HG03045 (cell line): ENCODE data around the gene C1QTNF6.
"Not testable (repeated sequence)": the region's sequence is repeated elsewhere in the genome, so short reads cannot be mapped to it uniquely, and the experiment has no call there.

Experiments
- ATAC-seq: cut with Tn5 transposase; IDR thresholded peaks from one replicate; pipeline ENCODE4 v1.9.1; 2021; ENCODE audit warnings: mild to moderate bottlenecking, moderate library complexity; ENCODE audit not compliant: unreplicated experiment

The C1QTNF6 gene

GRCh38 chr22:37208401-37209139 is 20.5 kb upstream of the C1QTNF6 start:
- no peak for ATAC-seq

DNA sequence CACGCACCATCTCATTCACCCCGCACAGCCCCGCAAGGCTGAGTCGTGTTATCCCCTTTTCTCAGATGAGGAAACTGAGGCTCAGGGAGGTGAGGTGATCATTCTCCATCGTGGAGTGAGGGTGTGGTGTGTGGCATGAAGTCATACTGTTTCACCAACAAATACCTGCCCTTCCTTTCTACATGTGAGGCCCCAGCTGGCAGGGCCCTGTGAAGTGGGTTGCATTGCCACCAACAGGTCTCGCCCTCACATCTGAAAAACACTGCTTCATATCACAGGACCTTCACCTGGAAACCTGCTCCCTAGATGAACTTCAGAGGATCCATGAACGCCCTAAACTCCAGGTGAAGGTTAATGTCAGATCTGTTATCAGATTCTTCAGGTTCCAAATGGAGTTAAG is 19.9 kb upstream of the C1QTNF6 start:
- no peak for ATAC-seq

GRCh38 chr22:37206841-37207821 is 19.1 kb upstream of the C1QTNF6 start:
- no peak for ATAC-seq

- no peak for ATAC-seq
Measured at GRCh38 chr22:37206118-37206840, 18.2 kb upstream of the C1QTNF6 start.

DNA sequence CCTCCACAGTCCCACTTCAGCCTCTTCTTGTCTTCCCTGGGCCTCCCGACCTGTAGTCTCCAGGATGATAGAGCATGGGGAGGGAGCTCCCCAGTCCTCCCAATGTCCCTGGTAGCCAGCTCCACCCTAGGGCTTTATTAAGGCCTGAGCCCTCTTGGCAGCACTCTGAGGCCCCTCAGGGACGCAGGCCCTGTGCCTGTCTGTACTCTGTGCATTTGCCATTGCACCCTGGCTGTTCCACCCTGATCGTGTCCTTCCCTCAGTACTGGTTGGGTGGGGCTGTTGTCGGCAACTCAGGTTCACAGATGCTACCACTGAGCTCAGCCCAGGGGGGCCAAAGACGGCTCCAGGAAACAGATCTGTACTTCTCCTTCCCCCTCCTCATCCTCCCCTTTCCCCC is 17.0 kb upstream of the C1QTNF6 start:
- no peak for ATAC-seq

DNA sequence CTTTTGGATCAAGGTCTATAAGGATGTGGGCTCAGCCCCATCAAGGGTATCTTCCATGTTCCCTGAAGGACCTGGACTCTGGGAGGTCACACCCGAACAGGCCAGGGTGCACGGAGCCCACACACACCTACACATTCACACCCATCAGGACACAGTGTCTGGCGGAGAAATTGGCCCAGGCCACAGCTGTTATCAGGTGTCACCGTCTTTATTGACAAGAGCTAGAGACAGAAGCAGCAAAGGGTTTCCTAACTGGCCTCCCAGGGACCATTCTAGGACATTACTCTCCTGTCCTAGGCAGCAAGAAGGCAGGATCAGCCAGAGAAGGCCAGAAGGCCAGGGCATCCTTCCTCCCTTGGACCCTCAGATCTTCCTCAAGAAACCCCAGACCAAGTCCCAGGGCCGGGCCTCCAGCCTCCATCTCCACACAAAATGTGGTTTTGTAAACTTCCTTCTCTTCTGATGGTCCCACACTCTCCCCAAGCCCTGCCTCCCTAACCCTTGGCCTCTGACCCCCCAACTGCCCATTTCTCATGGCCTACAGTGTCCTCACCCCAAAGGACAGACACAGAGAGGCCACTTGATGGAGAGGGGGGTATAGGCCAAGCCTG is 16.1 kb upstream of the C1QTNF6 start:
- no peak for ATAC-seq

DNA sequence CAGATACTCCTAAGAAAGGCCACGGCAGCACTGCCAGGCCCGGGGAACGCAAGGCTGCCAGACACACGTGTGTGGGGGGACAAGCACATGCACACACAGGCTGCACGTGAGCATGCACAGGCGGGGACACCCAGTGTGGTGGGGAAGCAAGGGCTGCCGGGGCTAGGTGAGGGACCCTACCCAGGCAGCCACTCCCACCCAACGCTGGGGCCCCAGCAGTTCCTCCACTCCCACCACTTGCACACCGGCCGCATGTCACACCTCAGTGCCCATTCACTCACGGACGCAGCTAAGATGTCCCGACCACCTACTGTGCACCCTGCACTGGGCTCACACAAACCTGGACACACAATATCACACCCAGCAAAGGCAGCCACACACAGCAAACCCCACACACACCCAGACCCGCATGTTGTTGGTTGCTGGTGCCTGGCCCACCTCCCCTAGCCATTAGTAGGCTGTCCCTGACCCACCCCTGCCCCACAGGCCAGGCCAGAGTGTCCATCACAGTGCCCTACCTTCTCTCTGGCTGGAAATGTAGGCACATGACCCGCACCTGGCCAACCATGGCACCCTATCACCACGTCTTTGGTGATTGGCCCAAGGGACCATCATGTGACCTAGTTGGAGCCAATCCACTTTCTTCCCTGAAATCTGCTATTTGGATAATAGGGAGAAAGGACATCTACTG is 15.5 kb upstream of the C1QTNF6 start:
- no peak for ATAC-seq

DNA sequence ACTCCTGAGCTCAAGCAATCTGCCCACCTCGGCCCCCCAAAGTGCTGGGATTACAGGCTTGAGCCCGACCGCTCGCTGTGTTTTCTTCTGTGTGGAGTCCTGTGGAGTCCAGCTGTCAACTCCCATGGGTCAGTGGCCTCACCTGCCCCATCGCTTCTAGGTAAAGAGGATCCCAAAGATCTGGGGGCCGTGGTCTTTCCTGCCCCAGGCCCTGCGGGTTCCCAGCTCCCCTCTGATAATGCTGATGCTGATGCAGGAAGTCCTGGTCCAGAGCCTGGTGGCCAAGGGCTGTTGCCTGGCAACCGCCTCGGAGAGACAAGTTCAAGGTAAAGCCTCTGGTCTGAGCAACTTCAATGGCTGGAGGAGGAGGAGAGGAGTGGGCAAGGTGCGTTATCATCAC is 14.7 kb upstream of the C1QTNF6 start:
- ATAC-seq, result no peak

- ATAC-seq, result no peak
Measured at GRCh38 chr22:37202001-37202555, 14.0 kb upstream of the C1QTNF6 start.

DNA sequence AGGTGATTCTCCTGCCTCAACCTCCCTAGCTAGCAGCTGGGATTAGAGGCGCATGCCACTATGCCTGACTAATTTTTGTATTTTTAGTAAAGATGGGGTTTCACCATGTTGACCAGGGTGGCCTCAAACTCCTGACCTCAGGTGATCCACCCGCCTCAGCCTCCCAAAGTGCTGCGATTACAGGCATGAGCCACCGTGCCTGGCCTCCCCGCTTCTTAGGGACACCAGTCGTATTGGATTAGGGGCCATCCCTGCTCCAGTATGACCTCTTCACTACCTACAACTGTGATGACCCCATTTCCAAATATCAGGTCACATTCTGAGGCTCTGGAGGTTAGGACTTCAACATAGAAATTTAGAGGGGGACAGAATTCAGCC is 13.4 kb upstream of the C1QTNF6 start:
- ATAC-seq, result not testable (repeated sequence)

DNA sequence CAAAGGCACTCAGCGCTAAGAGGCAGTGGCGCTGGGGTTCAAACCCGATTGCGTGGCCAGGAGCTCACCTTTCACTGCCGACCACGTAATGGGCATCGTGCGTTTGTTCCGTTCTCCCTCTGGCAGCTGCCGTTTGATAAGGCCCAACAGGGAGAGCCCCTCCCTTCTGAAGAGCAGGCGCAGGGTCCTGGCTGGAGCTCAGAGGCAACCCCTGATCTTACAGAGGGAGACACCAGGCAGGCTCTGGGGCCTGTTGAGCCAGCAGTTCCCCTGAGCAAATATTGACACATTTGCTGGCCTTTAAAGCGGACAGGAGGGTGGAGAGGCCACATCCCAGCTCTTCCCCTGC is 11.7 kb upstream of the C1QTNF6 start:
- ATAC-seq, result peak; percentile 3

DNA sequence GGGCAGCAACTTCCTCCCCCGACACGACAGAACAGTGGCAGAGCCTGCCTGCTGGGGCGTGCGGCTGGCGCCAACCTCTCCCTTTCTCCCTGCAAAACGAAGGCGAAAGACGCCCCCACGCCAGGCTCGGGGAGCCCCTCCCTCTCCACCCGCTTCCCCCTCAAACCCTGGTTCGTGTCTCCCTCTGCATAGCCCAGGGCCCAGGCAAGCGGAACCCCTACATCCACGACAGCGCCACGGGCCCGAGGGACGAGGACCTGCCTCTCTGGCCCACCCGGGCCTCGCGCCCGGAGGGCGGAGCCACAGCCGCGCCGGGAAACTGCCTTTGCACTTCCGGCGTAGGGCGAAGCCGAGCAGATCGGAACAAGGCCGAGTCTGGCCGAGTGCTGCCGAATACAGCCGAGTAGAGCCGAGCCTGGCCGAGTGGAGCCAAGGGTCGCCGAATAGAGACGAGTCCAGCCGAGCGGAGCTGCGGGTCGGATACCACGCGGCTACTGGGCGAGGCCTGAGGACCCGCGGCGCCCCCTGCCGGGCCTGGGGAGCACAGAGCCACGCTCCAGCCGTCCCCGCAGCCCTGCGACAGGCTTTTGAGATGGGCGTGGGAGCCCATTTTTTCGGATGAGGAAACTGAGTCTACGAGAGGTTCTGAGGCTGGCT is 11.2 kb upstream of the C1QTNF6 start:
- peak; percentile 86 for ATAC-seq

DNA sequence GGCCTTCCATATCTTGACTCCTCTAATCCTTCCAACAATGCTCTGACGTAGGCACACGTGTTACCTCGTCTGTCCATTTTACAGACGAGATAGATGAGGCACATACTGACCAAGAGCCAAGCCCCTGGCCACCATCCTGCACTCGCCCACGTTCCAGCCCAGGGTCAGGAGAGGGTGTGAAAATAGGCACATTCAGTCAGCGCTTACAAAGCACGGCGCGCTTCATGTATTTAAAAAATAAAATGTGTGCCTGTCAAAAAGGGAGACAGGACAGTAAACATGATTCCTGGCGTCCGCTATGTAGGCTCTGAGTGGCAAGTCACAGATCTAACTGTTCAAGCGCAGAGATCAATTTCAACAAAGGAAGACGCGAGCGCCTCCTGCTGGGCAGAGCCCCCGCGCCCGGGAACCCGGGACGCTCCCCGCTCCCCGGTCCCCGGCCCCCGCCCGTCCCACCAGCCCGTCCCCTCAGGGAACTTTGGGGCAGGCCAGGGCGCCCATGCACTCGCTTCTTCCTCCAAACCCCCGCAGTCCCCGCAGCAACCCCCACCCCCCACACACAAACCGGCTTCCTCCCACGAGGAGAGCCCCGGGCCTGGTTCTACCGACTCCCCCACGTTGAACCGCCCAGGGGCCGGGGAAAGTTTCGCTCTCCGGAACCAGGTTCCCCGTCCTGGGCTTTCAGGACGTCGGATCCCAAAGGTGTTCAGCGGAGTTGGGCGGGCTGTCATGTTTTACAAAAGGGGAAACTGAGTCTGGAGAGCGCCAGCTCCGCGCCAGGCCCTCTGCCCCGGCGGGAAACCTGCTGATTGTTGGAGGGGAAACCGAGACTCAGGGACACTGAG is 10.4 kb upstream of the C1QTNF6 start:
- ATAC-seq, result peak; percentile 6

- no peak for ATAC-seq
Measured at GRCh38 chr22:37197451-37198257, 9.6 kb upstream of the C1QTNF6 start.

DNA sequence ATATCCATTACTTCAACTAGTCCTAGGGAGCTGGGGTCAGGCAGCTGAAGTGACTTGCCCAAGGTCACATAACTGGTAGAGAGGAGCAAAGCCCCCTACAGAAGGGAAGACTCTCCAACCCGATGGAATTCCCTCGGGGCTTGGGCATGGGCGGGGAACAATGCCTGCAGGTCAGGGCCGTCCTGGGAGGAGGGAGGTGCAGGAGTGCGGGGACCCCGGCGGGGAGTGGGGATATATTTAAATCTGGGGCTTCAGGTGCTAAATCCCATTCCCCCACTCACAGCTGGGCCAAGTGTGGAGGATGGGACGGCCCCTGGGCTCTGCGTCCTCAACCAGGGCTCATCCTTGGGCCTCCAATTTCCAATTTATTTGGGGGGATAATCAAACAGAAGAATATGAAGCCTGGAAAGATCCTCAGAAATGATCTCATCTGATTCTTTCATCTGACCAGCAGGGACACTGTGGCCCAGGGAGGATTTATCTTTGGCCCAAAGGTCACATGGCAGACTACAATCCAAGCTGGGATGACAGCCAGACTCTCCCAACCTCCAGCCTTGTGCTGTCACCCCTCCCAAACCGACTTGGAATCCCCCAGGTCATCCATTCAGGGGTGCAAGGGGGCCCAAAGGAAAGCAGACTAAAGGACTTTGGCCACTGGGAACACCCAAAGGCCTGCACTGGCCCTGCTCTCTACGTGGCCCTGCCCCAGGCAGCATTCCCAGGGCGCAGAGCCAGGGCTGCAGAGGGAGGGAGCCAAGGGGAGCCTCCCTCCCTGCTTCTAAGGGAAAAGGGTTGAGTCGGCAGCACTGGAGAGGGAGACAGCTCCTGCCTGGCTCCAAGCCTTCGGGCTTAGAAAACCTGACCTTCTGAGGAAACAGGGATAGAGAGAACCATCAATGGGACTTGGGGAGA is 8.7 kb upstream of the C1QTNF6 start:
- ATAC-seq, result no peak

GRCh38 chr22:37195921-37196320 is 7.9 kb upstream of the C1QTNF6 start:
- ATAC-seq, result no peak

GRCh38 chr22:37194750-37195149 is 6.7 kb upstream of the C1QTNF6 start:
- no peak for ATAC-seq
